Stimulated activated CD8-positive, alpha-beta memory T cell treated with anti-CD3 and anti-CD28 coated beads, Interleukin-12 subunit alpha, Interleukin-12 subunit beta, amount 100 ng/mL, for 24 hours (primary cell): ENCODE measurements around the gene ABHD14A.

Experiments
- DNase-seq: peaks from one replicate; pipeline ENCODE4 v3.0.0-alpha.2; 2020; ENCODE audit errors: extremely low read depth

ABHD14A gene

DNA sequence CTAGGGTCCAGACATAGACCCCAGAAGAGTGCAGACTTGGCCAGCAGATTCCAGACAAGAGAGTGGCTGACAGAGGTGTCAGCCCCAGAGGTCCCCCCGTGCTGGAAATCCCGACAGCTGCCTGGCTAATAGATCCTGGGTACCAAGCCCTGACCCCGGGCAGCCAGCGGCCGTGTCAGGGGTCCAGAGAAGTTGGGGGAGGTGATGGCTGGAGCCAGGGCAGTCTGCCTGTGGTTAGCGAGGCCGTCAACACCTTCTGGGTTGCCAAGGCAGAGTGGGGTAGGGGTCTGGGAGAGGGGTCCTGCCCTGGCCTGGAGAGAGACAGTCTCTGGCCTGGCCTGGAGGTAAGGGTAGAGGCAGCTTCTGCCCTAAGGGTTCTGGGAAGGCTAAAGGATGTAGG lies 45.9 kb downstream of the ABHD14A start:
- DNase-seq, result no peak

DNA sequence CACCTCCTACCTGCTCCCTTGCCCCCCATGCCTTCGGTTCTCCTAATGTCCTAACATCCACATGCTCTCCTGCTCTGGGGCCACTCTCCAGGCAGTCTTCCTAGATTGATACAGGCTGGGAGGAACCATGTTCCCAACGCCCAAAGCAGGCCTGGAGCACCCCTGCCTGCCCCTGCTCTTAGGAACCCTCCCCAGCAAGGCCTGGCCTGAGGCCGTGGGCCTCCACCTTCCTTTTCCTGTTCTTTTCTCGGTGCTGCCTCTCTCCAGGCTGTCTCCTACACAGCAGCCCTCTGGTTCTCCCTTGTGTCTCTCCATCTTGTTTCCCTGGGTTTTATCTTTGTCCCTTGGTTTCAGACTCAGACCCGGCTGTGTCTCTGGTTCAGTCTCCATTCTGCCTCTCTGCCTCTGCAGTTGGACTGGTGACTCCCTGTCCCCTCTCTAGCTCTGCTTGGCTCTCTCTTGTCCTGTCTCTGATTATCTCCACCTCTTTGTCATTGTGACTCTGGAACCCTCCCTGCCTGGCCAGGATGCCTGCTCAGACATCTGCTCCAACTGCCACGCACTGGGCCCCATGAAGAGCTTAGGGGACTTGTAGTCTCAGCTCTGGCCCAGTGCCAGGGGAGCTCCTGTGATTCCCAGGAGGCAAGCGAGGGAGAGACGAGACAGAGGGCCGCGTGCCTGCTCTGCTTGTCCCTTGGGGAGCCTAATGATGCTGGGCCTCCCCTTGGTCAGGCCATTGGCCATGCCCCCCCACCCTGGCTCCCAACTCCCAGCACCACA lies 46.8 kb downstream of the ABHD14A start:
- no peak for DNase-seq

GRCh38 chr3:52022323-52023100 lies 47.6 kb downstream of the ABHD14A start:
- DNase-seq, result no peak

DNA sequence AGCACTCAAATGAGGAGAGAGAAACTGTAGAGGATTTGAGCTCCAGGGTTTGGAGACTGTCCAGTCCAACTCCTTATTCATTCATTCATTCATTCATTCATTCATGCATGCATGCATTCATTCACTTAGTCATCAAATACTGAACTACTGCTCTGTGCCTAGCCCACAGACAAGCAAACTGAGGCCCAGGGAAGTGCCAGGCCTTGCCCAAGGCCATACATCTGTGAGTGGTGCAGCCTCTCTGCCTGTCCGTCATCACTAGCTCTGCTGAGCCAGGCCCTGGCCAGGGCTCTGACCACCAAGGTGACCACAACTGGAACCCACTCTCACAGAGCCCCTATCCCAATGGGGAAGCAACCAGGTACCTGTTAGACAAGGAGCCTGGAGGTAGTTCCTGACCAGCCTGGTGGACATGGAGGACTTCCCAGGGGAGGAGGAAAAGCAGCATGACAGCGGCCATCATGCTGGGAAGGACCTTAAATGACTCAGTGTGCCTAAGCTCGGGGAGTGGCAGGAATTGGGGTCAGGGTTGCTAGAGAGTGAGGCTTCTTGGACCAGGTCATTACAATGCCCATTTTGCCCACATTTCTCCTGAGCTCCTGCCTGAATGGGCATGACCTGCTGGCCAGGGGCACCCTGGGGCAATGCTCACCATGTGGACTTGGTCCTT lies 48.4 kb downstream of the ABHD14A start:
- DNase-seq, result no peak

DNA sequence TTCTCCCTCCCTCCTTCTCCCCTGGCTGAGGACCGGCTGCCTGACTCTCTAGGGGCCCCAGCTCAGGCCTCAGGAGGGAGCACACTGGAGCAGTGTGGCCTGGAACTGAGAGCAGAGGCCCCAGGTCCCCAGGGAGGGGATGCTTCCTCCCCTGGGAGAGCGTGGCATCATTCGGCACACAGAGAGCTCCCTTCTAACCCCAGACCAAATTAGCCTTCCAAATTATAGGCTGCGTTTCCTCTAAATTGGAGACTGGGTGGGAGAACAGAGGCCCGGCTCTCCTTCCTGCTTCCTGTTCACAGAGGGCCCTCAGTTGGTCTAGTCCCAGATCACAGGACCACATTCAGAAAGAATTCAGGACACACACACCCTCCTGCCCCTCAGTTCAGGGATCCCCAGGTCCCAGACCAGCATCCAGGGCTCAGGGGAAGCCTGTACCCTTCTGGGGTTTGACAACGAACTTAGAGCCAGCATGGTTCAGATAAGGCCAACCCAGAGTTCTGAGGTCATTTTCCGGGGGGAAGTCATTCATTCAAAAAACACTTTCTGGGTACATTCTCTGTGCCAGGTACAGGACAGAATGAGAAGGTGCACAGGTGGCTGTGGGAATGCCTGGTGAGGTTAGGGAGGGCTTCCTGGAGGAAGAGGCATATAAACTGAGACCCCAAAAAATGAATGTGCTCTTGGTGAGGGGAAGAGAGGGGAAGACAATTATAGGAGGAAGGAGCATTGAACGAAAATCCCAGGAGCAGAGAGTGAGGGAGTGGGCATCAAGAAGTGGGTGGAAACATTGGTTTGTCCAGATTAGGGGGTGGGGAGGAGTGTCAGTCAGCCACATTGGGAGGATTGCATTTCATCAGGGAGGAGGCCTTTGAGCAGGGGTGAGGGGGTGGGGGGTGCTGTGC lies 49.2 kb downstream of the ABHD14A start:
- no peak for DNase-seq

GRCh38 chr3:52024765-52025452 lies 50.0 kb downstream of the ABHD14A start:
- no peak for DNase-seq

GRCh38 chr3:52025453-52025852 lies 50.6 kb downstream of the ABHD14A start:
- no peak for DNase-seq

DNA sequence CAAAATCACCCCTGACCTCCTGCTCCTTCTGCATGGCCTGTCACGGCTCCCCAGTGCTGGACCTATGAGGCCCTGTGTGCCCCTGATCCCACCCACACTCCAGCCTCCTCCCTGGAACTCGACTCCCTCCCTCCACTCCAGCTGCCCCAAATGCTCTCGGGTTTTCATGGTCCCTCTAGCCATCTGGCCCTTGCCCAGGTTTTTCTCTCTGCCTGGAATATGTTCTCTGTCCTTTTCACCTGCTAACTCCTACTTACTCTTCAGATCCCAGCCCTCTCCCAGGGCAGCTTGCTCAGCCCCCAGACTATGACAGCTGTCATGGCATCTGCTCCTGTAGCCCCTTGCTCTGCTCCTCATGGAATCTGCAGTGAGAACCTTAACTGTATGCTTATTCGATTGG lies 51.2 kb downstream of the ABHD14A start:
- no peak for DNase-seq

- no peak for DNase-seq
Measured at GRCh38 chr3:52028572-52028971, 53.7 kb downstream of the ABHD14A start.

DNA sequence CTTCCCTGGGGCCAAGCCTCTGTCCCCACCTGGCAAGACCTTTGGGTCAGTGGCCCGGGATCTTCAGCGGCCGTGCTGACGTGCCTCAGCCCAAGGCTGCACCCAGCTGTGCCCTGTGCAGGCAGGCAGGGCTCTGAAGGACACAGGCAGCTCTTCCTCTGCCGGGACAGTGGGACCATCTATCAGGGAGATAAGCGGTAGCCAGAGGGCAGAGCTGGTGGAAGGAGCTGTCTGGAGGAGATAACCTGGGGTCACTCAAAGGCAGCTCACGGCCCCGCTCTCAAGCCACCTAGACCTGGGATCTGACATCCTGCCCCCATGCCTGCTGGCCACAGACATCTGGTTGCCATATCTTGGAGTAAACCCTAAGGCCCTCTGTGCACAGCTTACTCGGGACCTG lies 54.2 kb downstream of the ABHD14A start:
- DNase-seq, result no peak

GRCh38 chr3:52029535-52029934 lies 54.7 kb downstream of the ABHD14A start:
- DNase-seq, result no peak
